Measurements from ENCODE around the gene SARDH. TPM values are rescaled to one million over a fixed set of nuclear protein-coding genes. Genes with fewer than 3 reads are reported as not detected.
A peak's percentile ranks its signal among the peaks of the same experiment; 100 is the strongest.

Gene SARDH
- total and polyA plus RNA-seq, 2 of the 13 experiments (the other 11 are each of a cell fraction or from before 2014, with no cell fraction given): 11.6 to 34.9 TPM

DNA sequence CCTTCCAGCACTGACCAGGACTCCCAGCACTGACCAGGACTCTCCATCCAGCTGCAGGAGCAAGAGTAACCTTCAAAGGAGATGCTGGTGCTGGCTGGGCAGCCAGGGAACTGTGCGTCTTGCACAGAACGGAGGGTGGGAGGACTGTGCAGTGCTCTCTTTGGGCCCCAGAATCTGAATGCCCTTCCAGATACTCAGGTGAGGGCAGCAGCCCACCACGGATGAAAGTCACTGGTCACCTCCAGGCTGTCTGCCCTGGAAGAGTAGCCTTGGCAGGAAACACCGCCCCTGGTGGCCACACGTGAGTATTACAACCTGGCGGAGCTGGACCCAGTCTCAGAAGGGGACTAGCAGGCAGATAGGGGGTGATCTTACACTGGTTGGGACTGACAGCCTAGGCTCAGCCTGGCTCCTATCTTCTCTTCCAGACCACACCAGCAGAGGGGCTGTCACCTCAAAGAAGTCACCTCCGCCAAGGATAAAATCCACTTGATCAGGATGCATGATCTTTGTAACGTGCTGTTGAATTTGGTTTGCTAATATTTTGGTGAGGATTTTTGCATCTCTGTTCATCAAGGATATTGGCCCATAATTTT is 4.8 kb upstream of the SARDH start (continued):
- TF ChIP-seq HNRNPL (IDR thresholded peaks at IDR 0.05; ENCODE audit: low read depth, low read length): 0 out of 2 replicates have a peak, but pooled peaks have one; percentile 28
- TF ChIP-seq MIER2 (CRISPR knock-in tag; IDR thresholded peaks at IDR 0.05): peak; percentile 61; the same call in 1 of the 2 replicates
- peak; percentile 47; the same call in 1 of the 2 replicates for TF ChIP-seq ZNF766 (CRISPR knock-in tag; IDR thresholded peaks at IDR 0.05; ENCODE audit: borderline replicate concordance)
- peak; percentile 97 for TF ChIP-seq ZNF263 (CRISPR knock-in tag; IDR thresholded peaks at IDR 0.05)
- no peak for TF ChIP-seq ARNT (IDR thresholded peaks at IDR 0.05)
- TF ChIP-seq SALL1 (CRISPR knock-in tag; IDR thresholded peaks at IDR 0.05): peak; percentile 83
- TF ChIP-seq GATAD2A (CRISPR knock-in tag; IDR thresholded peaks at IDR 0.05): peak; percentile 71
- no peak for TF ChIP-seq SOX6 (IDR thresholded peaks at IDR 0.05)
- peak; percentile 58 for TF ChIP-seq SOX6 (CRISPR knock-in tag; IDR thresholded peaks at IDR 0.05)
- TF ChIP-seq FOXJ3 (CRISPR knock-in tag; IDR thresholded peaks at IDR 0.05; ENCODE audit: borderline replicate concordance): no peak
- TF ChIP-seq AHR (CRISPR knock-in tag; IDR thresholded peaks at IDR 0.05): 0 out of 2 replicates have a peak, but pooled peaks have one; percentile 55
- no peak for TF ChIP-seq SRSF4 (IDR thresholded peaks at IDR 0.05; ENCODE audit: low read depth, low read length, poor library complexity, severe bottlenecking)
- no peak for TF ChIP-seq FOXA1 (IDR thresholded peaks at IDR 0.05)
- TF ChIP-seq FOXA1 (CRISPR knock-in tag; IDR thresholded peaks at IDR 0.05): peak; percentile 2; the same call in 1 of the 2 replicates
- TF ChIP-seq, protein P1, sequence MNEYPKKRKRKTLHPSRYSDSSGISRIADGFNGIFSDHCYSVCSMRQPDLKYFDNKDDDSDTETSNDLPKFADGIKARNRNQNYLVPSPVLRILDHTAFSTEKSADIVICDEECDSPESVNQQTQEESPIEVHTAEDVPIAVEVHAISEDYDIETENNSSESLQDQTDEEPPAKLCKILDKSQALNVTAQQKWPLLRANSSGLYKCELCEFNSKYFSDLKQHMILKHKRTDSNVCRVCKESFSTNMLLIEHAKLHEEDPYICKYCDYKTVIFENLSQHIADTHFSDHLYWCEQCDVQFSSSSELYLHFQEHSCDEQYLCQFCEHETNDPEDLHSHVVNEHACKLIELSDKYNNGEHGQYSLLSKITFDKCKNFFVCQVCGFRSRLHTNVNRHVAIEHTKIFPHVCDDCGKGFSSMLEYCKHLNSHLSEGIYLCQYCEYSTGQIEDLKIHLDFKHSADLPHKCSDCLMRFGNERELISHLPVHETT (CRISPR knock-in tag; conservative IDR thresholded peaks at IDR 0.05): peak; percentile 58; the same call in 1 of the 2 replicates
- TF ChIP-seq ZC3H4 (CRISPR knock-in tag; IDR thresholded peaks at IDR 0.05; ENCODE audit: borderline replicate concordance): 0 out of 2 replicates have a peak, but pooled peaks have one; percentile 48
- TF ChIP-seq HOXA9 (CRISPR knock-in tag; IDR thresholded peaks at IDR 0.05; ENCODE audit: borderline replicate concordance): no peak
- no peak for TF ChIP-seq GMEB1 (CRISPR knock-in tag; IDR thresholded peaks at IDR 0.05; ENCODE audit: borderline replicate concordance)
- TF ChIP-seq ADNP (CRISPR knock-in tag; IDR thresholded peaks at IDR 0.05): 0 out of 2 replicates have a peak, but pooled peaks have one; percentile 38
- TF ChIP-seq RFXAP (CRISPR knock-in tag; IDR thresholded peaks at IDR 0.05; ENCODE audit: borderline replicate concordance): no peak
- peak; percentile 60 for TF ChIP-seq ELF3 (CRISPR knock-in tag; IDR thresholded peaks at IDR 0.05)
- no peak for TF ChIP-seq PBX3 (CRISPR knock-in tag; IDR thresholded peaks at IDR 0.05; ENCODE audit: borderline replicate concordance)
- peak; percentile 94; the same call in 1 of the 2 replicates for TF ChIP-seq ZNF580 (CRISPR knock-in tag; IDR thresholded peaks at IDR 0.05; ENCODE audit: borderline replicate concordance, low read depth)
- TF ChIP-seq PCBP1 (IDR thresholded peaks at IDR 0.05; ENCODE audit: borderline replicate concordance, low read depth, low read length): no peak
- TF ChIP-seq HCFC1 (IDR thresholded peaks at IDR 0.05; ENCODE audit: low read depth, low read length): no peak
- peak; percentile 32; the same call in 1 of the 2 replicates for TF ChIP-seq SPEN (CRISPR knock-in tag; IDR thresholded peaks at IDR 0.05; ENCODE audit: low read depth)
- TF ChIP-seq KAT8 (CRISPR knock-in tag; IDR thresholded peaks at IDR 0.05): 0 out of 2 replicates have a peak, but pooled peaks have one; percentile 25
- TF ChIP-seq KDM3A (CRISPR knock-in tag; IDR thresholded peaks at IDR 0.05; ENCODE audit: low read depth): peak; percentile 61; the same call in 1 of the 2 replicates
- no peak; the same call in 1 of the 2 replicates for TF ChIP-seq ZNF232 (CRISPR knock-in tag; IDR thresholded peaks at IDR 0.05; ENCODE audit: borderline replicate concordance)
